ENCODE data around the gene SNAPC5.
"Not testable (repeated sequence)": the region's sequence is repeated elsewhere in the genome, so short reads cannot be mapped to it uniquely, and the experiment has no call there.

Gene SNAPC5

GRCh38 chr15:66494262-66494661 lies 3.3 kb downstream of the SNAPC5 start:
- in situ Hi-C loops (cut with MboI; ENCODE audit: low sequenced_read_pairs): no loop called here

- in situ Hi-C loops (cut with MboI; ENCODE audit: low sequenced_read_pairs): no loop called here
Measured at GRCh38 chr15:66491846-66492245, 5.7 kb downstream of the SNAPC5 start.

GRCh38 chr15:66489179-66489791 lies 8.3 kb downstream of the SNAPC5 start:
- in situ Hi-C loops (cut with MboI; ENCODE audit: low sequenced_read_pairs): no loop called here

- in situ Hi-C loops (cut with MboI; ENCODE audit: low sequenced_read_pairs): no loop called here
Measured at GRCh38 chr15:66488525-66488924, 9.0 kb downstream of the SNAPC5 start.

GRCh38 chr15:66486887-66487286 lies 10.7 kb downstream of the SNAPC5 start:
- in situ Hi-C loops (cut with MboI; ENCODE audit: low sequenced_read_pairs): no loop called here

GRCh38 chr15:66484539-66485112 lies 12.9 kb downstream of the SNAPC5 start:
- in situ Hi-C loops (cut with MboI; ENCODE audit: low sequenced_read_pairs): no loop called here

- in situ Hi-C loops (cut with MboI; ENCODE audit: low sequenced_read_pairs): no loop called here
Measured at GRCh38 chr15:66483131-66483566, 14.4 kb downstream of the SNAPC5 start.

GRCh38 chr15:66482539-66482938 lies 15.0 kb downstream of the SNAPC5 start:
- in situ Hi-C loops (cut with MboI; ENCODE audit: low sequenced_read_pairs): no loop called here

GRCh38 chr15:66481107-66481856 lies 16.3 kb downstream of the SNAPC5 start:
- in situ Hi-C loops (cut with MboI; ENCODE audit: low sequenced_read_pairs): no loop called here

GRCh38 chr15:66480267-66480666 lies 17.3 kb downstream of the SNAPC5 start:
- in situ Hi-C loops (cut with MboI; ENCODE audit: low sequenced_read_pairs): no loop called here

GRCh38 chr15:66477011-66477410 lies 20.6 kb downstream of the SNAPC5 start:
- in situ Hi-C loops (cut with MboI; ENCODE audit: low sequenced_read_pairs): no loop called here

- in situ Hi-C loops (cut with MboI; ENCODE audit: low sequenced_read_pairs): no loop called here
Measured at GRCh38 chr15:66476535-66476934, 21.0 kb downstream of the SNAPC5 start.

- in situ Hi-C loops (cut with MboI; ENCODE audit: low sequenced_read_pairs): no loop called here
Measured at GRCh38 chr15:66474963-66475362, 22.6 kb downstream of the SNAPC5 start.

GRCh38 chr15:66474135-66474534 lies 23.4 kb downstream of the SNAPC5 start:
- in situ Hi-C loops (cut with MboI; ENCODE audit: low sequenced_read_pairs): no loop called here

- in situ Hi-C loops (cut with MboI; ENCODE audit: low sequenced_read_pairs): no loop called here
Measured at GRCh38 chr15:66472176-66472999, 25.2 kb downstream of the SNAPC5 start.

- in situ Hi-C loops (cut with MboI; ENCODE audit: low sequenced_read_pairs): not testable (repeated sequence)
Measured at GRCh38 chr15:66470825-66471224, 26.7 kb downstream of the SNAPC5 start.

- in situ Hi-C loops (cut with MboI; ENCODE audit: low sequenced_read_pairs): not testable (repeated sequence)
Measured at GRCh38 chr15:66467162-66468040, 30.2 kb downstream of the SNAPC5 start.

GRCh38 chr15:66465294-66465693 lies 32.3 kb downstream of the SNAPC5 start:
- in situ Hi-C loops (cut with MboI; ENCODE audit: low sequenced_read_pairs): not testable (repeated sequence)

- in situ Hi-C loops (cut with MboI; ENCODE audit: low sequenced_read_pairs): no loop called here
Measured at GRCh38 chr15:66462627-66463026, 34.9 kb downstream of the SNAPC5 start.

- in situ Hi-C loops (cut with MboI; ENCODE audit: low sequenced_read_pairs): no loop called here
Measured at GRCh38 chr15:66461917-66462316, 35.6 kb downstream of the SNAPC5 start.

Measured in hTERT RPE-1 (cell line).